Hematopoietic multipotent progenitor cell (in vitro differentiated cells): ENCODE measurements around the gene FRMD4A. TPM values are rescaled to one million over a fixed set of nuclear protein-coding genes. Genes with fewer than 3 reads are reported as not detected.
"Not testable (repeated sequence)": the region's sequence is repeated elsewhere in the genome, so short reads cannot be mapped to it uniquely, and the experiment has no call there.

Experiments
- DNase-seq, 3 donors: peaks; one replicate each; pipeline ENCODE4 v3.0.0-alpha.2; 2011 to 2015; ENCODE audit warnings: low read depth in 2 of 3, low spot score in 2 of 3
- total RNA-seq: library from RNA; depleted of rRNA; stranded (reverse); fragments of >200 nt; gene quantifications from one replicate; pipeline ENCODE4 v1.2.3, GENCODE V29; 2012

FRMD4A gene
- total RNA-seq, 1 donor: 0.54 TPM

DNA sequence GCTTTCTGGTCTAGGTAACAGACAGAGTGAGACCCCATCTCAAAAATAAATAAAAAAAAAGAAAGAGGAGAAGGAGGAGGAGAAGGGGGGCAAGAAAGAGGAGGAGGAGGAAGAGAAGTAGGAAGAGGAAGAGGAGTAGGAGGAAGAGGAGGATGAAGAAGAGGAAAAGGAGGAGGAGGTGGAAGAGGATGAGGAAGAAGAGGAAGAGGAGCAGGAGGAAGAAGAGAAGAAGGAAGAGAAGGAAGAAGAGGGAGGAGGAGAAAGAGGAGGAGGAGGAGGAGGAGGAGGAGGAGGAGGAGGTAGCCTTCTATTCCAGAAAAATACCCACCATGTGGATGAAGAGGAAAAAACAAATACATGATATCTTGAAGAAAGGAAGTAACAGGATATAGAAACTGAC lies 172.1 kb downstream of the FRMD4A start:
- no peak for DNase-seq

DNA sequence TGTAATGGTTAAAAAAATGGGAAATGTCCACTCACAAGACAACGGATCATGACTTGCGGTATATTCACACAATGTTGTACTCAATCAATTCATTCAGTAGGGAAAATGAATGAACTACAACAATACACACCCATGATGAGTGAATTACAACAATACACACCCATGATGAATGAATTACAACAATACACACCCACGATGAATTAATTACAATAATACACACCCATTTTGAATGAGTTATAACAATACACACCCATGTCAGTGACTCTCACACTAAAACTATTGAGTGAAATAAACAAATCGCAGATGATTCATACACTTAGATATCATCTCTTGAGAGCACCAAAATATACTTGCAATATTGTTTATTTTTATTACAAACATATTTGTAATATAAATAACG lies 174.6 kb downstream of the FRMD4A start:
- DNase-seq: no peak

DNA sequence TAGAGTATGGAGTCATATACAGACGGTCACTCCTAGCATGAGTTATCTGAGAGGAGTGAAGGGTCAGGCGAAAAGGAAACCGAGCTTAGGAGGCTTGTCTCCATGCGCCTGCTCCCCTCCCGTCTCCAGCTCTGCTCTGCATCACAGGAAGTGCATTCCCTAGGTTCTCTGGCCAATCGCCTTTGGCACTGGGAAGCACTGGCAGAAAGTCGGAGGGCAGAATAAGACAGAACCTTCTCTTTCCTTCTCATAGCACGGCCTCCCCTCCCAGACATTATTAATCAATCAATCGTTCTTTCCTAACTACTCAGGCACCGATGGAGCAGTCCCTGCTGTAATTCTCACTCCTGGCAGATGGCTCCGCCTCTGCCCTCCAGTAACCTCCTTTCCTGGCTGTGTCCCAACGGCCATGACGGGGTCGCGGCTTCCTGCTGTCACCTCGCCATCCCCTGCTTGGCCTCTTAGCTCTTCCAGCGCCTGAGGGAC lies 177.1 kb downstream of the FRMD4A start:
- no peak for DNase-seq

DNA sequence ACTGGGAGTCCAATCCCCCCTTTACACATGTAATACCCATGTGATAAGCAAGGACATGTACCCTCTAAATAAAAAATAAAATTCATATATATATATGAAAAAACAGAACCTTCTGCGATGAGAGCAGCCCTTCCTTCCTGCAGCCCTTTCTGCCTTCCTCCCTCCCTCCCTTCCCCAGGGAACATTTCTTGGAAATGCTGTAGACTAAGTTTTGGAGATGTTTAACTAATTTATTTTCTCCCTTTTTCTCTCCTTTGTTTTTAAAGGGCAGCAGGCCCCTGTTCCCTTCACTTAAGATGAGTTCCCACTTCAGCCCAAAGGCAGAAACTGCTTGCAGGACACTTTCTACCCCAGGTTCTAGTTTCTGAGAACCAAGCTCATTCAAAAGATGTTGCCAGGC lies 179.2 kb downstream of the FRMD4A start:
- DNase-seq: no peak

DNA sequence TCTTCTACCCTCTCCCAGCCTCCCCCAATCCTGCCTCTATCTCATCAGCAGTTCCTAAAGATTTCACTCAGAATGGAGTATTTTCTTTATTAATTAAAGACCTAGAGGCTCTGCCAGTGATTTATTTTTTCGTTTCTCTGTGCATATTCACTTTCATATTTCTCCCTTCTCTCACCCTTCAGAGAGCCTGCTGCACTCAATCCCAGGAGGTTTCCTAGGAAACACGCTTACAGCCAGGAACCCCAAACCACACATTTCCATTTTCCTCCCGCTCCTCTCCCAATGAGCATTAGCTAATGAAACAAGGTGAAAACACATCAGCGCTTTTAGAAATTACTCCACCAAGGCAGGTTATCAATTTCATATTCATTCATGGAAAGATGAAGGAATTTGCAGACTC lies 180.2 kb downstream of the FRMD4A start:
- no peak for DNase-seq

DNA sequence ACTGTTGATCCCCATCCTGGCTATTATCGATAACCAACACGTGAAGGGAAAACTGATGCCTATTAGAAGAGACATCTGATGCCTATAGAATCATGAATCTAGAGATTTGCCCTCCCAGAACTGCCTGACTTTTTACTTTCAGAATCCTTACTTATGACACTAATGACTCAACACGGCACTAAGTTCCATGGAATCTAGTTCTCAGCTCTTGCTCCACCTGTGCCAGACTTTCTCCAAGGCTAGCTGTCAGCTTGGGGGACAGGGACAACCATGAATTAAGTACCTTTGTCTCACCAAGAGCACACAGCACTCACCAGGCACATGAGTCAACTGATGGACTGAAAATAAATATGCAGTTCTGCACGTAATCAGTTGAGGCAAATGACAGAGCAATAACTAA lies 184.2 kb downstream of the FRMD4A start:
- DNase-seq: no peak

DNA sequence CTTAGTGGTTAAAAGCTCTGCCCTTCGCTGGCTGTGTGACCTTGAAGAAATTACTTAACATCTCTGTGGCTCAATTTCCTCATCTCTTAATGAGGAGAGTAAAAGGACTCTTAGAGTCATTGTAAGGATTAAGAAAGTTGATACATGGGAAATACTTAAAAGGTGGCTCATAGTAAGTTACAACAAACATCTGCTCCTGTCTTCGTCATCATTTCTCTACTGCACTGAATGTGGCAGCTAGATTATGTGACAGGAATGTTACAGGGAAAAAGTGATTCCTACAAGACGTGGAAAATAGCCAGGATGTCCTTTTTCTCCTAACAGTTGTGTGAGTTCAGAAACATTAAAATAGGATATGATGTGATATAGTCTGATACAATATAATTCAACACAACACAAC lies 184.7 kb downstream of the FRMD4A start:
- no peak for DNase-seq

DNA sequence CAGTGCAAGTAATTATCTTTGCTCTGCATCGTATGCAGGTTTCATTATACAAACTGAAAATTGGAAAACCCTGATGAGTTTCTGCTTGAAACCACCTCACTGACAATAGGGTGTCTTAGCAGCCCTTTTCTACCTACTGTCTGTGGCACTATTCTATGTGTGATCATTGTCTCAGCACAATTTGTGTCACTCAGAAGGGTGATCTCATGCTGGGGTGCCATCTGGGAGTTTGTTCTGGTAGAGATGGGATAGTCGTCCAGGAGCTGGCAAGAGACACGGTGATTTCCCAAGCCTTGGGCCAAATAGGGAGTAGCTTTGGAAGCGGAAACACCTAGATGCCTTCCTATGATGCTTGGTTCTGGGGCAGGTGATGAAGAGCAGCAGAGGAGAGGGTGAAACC lies 186.3 kb downstream of the FRMD4A start:
- no peak for DNase-seq

DNA sequence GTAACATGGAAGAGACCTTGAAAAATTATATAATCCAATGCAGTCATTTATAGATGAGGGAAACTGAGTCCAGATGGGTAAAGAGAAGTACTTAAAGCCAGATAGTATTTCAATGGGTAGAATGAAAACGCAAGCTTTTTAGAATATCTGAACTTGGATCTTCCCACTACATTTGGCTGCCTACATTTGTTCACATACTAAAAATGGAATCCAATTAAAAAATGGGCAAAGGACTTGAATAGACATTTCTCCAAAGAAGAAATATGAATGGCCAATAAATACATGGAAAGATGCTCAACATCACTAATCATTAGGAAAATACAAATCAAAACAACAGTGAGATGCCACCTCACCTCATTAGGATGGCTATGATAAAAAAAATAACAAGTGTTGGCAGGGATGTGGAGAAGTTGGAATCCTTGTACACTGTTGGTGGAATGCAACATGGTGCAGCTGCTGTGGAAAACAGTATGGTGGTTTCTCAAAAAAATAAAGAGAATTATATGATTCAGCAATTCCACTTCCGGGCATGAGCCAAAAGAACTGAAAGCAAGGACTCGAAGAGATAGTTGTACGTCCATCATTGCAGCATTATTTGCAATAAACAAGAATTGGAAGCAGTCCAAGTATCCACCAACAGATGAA lies 188.0 kb downstream of the FRMD4A start:
- no peak for DNase-seq

DNA sequence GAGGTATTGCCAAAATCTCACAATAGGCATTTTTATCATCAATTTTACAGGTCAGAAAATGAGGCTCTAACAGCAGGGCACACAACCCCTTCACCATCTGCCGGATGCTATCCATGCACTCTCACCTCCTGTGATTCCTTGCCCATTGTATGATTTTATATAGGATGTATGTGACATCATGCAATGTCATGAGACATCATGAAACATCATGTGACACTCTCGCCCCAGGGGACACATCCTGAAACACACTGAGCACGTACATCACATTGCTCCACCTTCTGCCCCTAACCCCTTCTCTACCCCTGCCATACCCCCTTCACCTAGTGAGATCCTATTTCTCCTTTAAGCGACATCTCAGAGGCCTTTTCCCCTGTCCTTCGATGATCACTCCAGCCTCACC lies 189.4 kb downstream of the FRMD4A start:
- no peak for DNase-seq

DNA sequence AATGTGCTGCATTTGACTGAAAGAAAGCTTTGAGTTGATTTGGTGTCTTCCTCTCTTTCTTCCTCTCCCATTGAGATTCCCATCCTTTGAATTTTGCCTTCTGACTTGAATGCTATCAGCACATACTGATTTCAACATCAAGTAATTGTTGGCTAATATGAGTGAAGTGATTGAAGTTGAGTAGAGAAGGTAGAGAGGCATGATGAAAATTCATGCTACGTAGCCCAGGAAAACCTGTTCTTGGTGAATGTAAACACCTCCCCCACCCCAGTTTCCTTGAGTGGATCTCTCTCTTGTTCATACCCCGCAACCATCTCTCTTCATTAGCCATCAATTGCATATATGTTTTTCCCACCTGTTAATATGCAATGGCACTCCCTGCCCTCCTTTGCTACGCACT lies 193.3 kb downstream of the FRMD4A start:
- DNase-seq: no peak

DNA sequence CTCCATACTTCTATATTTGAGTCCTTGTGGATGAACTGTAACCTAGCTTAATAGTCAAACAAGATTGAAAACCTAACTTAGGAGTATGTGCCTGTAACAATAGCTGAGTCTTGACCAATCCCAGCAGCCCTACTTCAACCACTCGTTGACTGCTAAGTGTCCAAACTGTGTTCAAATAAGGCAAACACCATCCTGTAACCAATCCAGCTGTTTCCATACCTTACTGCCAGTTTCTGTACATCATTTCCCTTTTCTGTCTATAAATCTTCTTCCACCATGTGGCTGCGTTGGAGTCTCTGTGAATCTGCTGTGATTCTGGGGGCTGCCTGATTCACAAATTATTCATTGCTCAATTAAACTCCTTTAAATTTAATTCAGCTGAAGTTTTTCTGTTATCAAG lies 195.5 kb downstream of the FRMD4A start:
- DNase-seq: not testable (repeated sequence)

DNA sequence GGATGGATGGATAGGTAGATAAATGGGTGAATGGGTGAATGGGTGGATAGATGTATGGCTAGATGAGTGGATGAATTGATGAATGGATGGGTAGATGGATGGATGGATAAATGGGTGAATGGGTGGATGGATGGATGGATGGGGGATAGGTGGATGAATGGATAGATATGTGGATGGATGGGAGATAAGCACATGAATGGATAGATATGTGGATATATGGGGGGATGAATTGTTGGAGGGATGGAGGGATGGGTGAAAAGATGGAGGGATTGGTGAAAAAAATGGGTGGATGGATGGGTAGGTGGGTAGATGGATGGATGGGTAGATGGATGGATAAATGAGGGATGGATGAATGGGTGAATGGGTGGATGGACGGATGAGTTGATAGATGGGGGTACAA lies 196.4 kb downstream of the FRMD4A start:
- DNase-seq: no peak

DNA sequence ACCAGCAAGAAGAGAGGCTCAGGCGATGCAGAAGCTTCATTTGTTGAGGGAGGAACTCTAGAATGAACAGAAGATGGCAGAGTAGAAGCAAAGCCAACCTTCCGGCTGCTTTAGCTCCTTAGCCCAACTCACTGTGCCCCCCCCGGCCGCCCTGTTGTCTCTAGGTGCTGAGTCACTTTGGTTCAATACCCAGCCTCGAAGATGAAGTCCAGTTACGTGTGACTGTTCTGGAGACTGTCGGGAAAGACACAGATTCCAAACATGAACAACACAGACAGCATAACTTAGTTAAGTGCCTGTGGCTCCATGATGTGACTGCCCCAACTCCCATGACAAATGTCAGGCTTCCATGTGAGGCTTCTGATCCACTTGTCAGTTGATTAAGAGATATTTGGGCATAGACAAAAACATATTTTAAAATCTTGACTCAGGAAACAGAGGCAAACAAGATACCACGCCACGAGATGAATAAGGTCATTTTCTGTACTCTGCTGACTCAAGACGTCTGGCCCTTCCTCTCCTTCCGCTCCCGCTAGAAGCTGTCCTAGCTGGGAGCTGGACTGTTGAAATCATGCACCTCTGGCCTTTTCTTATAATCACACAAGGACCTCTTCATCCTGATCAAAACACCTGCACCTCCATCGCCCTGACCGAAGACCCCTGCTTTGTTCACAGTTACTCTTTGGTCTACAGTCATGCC lies 199.3 kb downstream of the FRMD4A start:
- DNase-seq: no peak

DNA sequence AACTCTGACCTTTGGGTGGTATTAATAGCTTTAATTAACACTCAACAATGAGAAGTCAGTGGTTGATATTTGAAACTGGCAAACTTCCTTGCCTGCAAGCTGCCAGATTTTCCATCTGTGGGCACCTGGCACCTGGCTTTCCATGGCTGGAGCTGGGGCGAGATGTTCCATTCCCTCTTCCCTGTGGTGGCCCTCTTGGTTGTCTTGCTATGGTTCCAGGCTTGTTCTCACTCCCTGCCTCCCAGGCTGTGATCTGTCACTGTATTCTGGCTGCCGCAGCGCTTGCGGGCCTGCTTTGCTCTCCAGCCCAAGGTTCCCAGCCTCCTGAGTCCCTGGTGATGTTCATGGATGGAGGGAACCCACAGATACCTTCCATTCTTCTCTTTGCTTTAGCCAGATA lies 201.0 kb downstream of the FRMD4A start:
- no peak for DNase-seq

DNA sequence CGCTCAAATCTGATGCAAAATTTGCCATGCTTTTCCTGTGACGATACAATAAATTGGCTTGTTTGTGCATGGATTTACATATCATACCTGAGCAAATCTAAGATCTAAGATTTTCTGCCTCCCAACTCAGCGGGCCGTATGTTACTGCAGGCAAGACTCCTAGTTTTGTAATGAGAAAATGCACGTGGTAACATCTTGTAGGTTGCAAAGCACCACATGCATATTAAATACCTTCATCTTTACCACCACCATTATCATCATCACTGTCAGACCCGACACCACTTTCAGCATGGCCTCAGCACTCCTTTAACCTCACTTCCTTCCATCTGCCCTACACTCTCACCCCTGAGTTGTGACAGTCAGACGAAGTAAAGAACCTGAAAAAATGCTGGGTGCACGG lies 202.2 kb downstream of the FRMD4A start:
- DNase-seq: no peak

DNA sequence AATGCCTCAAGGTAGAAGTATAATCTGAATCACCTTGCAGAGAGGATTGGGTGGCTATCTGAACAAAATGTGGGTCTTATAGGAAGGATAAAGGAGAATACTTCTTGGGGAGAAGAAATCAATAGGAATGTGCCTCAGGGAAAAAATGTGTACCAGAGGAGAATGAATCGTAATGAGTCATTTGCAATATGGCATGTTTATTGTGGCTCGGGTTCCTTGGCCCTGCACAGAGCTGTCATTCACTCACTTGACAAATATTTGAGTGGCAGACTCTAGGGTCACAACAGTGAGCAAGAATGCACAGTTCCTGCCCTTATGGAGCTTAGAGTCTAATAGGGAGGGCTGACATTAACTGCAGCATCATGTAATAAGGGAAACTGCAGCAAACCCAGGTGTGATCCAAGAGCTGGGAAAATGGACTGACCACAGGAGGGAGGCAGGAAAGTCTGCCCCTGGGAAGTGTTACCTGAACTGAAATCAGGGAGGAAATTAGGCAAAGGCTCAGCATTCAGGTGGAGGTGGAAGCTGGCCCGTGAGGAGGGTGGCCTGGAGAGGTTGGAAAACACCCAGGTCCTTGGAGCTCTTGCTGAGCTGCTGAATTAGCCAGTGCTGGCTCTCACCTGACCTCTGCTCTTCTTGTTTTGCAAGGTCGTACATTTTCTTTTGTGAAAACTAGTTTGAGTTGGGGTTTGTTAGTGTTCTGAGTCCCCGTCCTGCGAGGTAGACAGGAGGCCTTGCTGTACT lies 203.9 kb downstream of the FRMD4A start:
- DNase-seq: no peak

DNA sequence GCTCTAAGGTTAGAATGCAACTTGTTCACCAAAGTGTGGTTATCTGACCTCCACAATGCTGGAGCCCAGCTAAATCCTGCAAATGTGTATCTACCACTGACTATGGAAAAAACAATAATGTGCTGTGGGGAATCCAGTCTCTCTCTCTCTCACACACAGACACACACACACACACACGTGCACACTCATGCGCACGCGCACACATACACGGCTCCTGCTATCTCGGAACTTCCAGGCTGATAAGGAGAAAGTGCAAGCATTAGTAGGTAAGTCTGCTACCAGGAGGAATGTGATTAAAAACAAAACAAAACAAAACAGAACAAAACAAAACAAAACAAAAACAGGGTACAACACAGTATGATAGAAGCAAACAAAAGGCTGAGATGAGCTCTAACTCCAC lies 205.2 kb downstream of the FRMD4A start:
- no peak for DNase-seq

DNA sequence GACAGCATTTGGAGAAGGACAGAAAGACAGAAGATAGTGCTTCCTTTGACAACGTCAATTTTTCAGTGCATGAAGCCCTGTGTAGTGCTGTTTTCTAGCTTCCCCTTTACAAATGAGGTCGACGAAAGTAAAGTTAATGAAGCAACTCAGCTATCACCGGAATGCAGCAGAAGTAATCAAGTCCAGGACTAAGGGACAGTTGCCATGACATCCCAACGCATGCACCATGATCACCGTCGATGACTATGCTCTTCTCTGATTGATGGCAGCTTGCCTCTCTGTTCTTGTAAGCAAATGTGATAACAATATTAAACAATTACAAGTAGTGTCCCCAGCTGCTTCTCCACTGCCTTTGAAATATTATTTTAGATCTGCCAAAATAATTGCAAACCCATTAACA lies 205.8 kb downstream of the FRMD4A start:
- no peak for DNase-seq

DNA sequence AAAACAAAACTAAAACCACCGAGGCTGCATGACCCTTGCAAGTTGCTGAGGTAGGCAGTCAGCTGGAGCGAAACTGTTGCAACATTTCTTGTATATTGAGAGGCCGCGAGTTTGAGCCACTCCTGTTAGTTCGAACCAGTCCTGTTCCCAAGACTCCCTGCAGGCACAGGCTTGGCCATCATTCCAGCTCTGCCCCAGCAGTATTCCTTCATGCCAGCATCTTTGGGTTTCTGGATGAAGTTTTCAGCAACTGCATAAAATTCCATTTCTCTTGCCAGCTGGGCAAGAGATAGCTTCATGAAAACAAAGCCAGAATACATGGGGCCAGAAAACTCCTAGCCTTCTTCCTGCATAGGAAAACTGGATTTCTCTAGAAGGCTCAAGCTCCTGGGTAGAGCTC lies 207.6 kb downstream of the FRMD4A start:
- no peak for DNase-seq

DNA sequence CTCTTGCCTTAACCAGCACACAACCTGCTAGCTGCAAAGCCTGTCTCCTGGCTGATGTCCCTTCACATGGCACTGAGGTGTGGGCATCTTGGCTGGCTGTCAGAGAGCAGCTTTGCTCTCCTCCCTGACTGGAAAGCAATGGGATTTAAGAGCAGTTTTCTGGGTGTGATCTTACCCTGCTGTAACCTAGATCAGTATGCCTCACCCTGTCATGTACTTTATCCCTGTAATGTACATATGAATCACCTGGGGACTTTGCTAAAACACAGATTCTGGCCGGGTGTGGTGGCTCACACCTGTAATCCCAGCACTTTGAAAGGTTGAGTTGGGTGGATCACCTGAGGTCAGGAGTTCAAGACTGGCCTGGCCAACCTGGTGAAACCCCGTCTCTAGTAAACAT lies 209.9 kb downstream of the FRMD4A start:
- no peak for DNase-seq

DNA sequence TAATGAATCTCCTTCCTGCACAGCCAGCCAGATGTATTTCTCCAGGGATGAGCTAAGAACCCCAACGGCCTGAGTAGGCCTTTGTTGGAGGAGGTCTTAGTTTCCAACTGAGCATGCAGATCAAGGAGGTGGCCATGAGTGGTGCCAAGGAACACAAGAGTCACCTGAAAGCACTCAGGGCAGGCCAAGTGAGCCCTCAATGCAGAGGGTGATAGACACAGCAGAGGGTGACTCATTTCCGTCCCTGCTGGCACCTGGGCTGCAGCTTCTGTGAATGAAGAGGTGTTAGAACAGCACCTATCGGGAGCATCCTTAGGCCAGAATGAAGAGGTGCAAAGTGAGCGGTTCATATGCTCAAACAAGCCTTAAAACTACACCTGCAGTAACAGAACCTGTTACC lies 211.8 kb downstream of the FRMD4A start:
- no peak for DNase-seq
